ENCODE results near the gene CARM1. TPM values are rescaled to one million over a fixed set of nuclear protein-coding genes. Genes with fewer than 3 reads are reported as not detected.

The CARM1 gene
- total RNA-seq, 2 donors from 2014 or later: 15.3 to 19.8 TPM

DNA sequence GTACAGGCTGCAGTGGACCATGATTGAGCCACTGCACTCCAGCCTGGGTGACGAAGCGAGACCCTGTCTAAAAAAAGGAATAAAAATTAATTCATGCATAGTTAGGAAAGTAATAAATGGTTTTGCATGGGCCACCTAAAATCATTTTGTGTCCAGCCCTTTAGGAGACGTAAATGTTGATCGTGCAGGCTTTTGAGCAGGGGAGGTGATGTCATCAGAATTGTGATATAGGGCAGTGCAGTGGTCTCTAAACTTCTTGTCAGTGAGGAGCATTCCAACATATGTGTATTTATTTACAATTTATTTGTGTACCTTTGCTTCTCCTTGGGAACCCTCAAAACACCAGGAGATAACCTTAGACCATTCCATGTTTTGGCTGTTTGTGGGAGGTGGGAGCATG, 92.5 kb downstream of the CARM1 start:
- H3K4me3 ChIP-seq: no peak overlapping the region
- no peak overlapping the region for H3K27ac ChIP-seq
- no peaks in the 10 kb centered on the region for H3K27me3 ChIP-seq
- no peaks in the 10 kb centered on the region for H3K9me3 ChIP-seq
- no peak for TF ChIP-seq CTCF (IDR thresholded peaks at IDR 0.05)
- DNase-seq (ENCODE audit: low spot score): no peak
- no peaks in the 10 kb centered on the region for H3K36me3 ChIP-seq
- H3K4me1 ChIP-seq: peaks cover 0 to 38% of the 10 kb centered on the region in 2 donors

DNA sequence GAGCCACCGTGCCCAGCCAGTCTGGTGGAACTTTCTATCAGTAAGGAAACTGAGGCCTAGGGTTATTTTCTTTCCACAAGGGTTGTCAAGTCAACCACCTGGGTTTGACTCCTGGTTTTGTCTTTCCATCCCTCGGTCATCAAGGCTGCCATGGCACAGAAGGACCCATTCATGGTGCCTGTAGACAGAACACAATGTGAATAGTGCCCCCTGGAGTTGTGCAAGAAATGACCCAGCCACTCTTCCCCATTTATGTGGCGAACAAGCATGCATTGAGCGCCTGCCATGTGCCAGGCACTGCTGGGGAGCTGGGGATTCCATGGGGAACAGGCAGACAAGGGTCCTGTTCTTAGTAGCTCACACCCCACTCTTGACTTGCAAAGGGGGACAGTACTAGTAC, 93.5 kb downstream of the CARM1 start:
- Histone ChIP-seq H3K9me3 (no peaks in the 10 kb centered on the region), H3K36me3 (no peaks in the 10 kb centered on the region), H3K4me3 (no peak overlapping the region), H3K4me1 (peaks cover 0 to 39% of the 10 kb centered on the region in 2 donors), H3K27ac (no peak overlapping the region), H3K27me3 (no peaks in the 10 kb centered on the region)
- DNase-seq (ENCODE audit: low spot score): no peak
- TF ChIP-seq CTCF (IDR thresholded peaks at IDR 0.05): no peak

DNA sequence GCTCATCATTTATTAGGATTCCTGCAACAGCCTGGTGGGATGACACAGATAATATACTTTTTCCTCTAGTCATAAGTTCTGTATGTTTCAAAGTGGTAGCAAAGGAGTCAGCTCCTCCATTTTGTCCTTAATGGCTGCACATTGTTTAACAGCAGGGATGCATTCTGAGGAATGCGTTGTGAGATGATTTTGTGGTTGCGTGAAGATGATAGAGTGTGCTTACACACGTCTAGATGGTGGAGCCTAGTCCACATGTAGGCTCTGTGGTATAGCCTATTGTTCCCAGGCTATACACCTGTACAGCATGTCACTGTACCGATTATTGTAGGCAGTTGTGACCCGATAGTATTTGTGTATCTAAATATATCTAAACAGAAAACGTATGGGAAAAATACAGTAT, 94.0 kb downstream of the CARM1 start:
- H3K36me3 ChIP-seq: no peaks in the 10 kb centered on the region
- no peak for TF ChIP-seq CTCF (IDR thresholded peaks at IDR 0.05)
- DNase-seq (ENCODE audit: low spot score): no peak
- H3K4me3 ChIP-seq: no peak overlapping the region
- H3K9me3 ChIP-seq: no peaks in the 10 kb centered on the region
- H3K27ac ChIP-seq: no peak overlapping the region
- peaks cover 0 to 34% of the 10 kb centered on the region in 2 donors for H3K4me1 ChIP-seq
- no peaks in the 10 kb centered on the region for H3K27me3 ChIP-seq

- no peaks in the 10 kb centered on the region for H3K36me3 ChIP-seq
- no peak overlapping the region for H3K27ac ChIP-seq
- DNase-seq (ENCODE audit: low spot score): no peak
- no peaks in the 10 kb centered on the region for H3K9me3 ChIP-seq
- H3K27me3 ChIP-seq: no peaks in the 10 kb centered on the region
- no peak for TF ChIP-seq CTCF (IDR thresholded peaks at IDR 0.05)
- peaks cover 0 to 32% of the 10 kb centered on the region in 2 donors for H3K4me1 ChIP-seq
- H3K4me3 ChIP-seq: no peak overlapping the region
Observed at GRCh38 chr19:10966809-10967208, 95.5 kb downstream of the CARM1 start.

GRCh38 chr19:10968527-10969135, 97.3 kb downstream of the CARM1 start:
- Histone ChIP-seq H3K27me3 (no peaks in the 10 kb centered on the region), H3K4me3 (no peak overlapping the region), H3K27ac (no peak overlapping the region), H3K36me3 (no peaks in the 10 kb centered on the region), H3K4me1 (peaks cover 0 to 17% of the 10 kb centered on the region in 2 donors), H3K9me3 (no peaks in the 10 kb centered on the region)
- no peak for TF ChIP-seq CTCF (IDR thresholded peaks at IDR 0.05)
- no peak for DNase-seq (ENCODE audit: low spot score)

- TF ChIP-seq CTCF (IDR thresholded peaks at IDR 0.05): no peak
- Histone ChIP-seq H3K4me1 (peaks cover 0 to 25% of the 10 kb centered on the region in 2 donors), H3K27me3 (no peaks in the 10 kb centered on the region), H3K4me3 (no peak overlapping the region), H3K9me3 (no peaks in the 10 kb centered on the region), H3K27ac (no peak overlapping the region), H3K36me3 (no peaks in the 10 kb centered on the region)
- DNase-seq (ENCODE audit: low spot score): no peak
Observed at GRCh38 chr19:10971107-10971726, 99.9 kb downstream of the CARM1 start.
